ENCODE measurements around the gene RNF39.
"Not testable (repeated sequence)": the region's sequence is repeated elsewhere in the genome, so short reads cannot be mapped to it uniquely, and the experiment has no call there.

The RNF39 gene

GRCh38 chr6:30062471-30063178 is 12.9 kb downstream of the RNF39 start:
- DNase-seq (ENCODE audit: low read depth in 1 of 2, low spot score in 1 of 2) = no peak

GRCh38 chr6:30061858-30062458 is 13.6 kb downstream of the RNF39 start:
- DNase-seq (ENCODE audit: low read depth in 1 of 2, low spot score in 1 of 2) = no peak

DNA sequence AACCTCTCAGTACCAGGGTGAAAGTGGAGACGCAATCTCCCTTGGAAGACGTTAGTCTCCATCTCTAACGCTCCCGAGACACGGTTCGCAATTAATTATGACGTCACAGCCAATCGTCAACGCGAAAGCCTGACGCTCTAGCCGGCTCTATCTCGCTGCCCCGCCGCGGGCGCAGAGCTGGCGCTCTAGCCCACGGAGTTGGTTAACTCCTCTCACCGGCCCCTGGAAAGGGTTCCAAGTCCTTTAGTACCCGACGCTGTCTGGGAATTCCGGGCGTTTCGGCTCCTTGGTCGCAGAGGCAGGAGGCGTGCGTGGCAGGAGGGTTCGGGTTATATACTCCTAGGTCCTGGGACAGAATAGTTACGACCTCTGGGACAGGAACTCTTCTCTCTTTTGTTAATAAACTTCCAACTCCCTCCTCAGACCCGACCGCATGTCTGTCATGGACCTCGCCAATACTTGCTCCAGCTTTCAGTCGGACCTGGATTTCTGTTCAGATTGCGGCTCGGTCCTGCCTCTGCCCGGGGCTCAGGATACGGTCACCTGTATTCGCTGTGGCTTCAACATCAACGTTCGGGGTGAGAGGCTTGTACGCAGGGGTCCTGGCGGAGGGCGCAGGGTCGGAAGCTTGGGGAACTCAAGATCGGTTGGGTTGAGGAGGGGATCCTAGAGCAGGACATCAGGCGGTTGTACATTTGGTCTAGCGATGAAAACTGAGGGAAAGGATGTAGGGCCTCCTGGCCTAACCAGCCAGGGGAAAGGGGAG is 14.3 kb downstream of the RNF39 start, which contains the start of gene POLR1H:
Gene POLR1H, plus strand, starts transcription at position 174 of the 766 bp plus-strand sequence. Its CDS starts 260 bp downstream, at position 434.
- DNase-seq (ENCODE audit: low read depth in 1 of 2, low spot score in 1 of 2) = peak; percentile 64 to 74

GRCh38 chr6:30060606-30061091 is 14.9 kb downstream of the RNF39 start:
- no peak for DNase-seq (ENCODE audit: low read depth in 1 of 2, low spot score in 1 of 2)

- no peak for DNase-seq (ENCODE audit: low read depth in 1 of 2, low spot score in 1 of 2)
These were observed 20.1 kb downstream of the RNF39 start for GRCh38 chr6:30055513-30055912.

GRCh38 chr6:30053682-30054081 is 21.9 kb downstream of the RNF39 start:
- DNase-seq (ENCODE audit: low read depth in 1 of 2, low spot score in 1 of 2) = no peak

DNA sequence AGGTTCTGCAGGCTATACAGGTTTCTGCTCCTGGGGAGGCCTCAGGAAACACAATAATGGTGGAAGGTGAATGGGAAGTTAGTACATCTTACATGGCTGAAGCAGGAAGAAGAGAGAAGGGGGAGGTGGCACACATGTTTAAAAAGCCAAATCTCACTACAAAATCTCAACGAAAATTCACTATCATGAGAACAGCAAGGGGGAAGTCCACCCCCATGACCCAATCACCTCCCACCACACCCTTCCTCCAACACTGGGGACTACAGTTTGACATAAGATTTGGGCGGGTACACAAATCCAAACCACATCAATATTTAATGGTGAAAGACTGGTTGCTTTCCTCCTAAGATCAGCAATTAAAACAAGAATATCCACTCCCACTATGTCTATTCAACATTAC is 28.3 kb downstream of the RNF39 start:
- DNase-seq (ENCODE audit: low read depth in 1 of 2, low spot score in 1 of 2) = no peak

DNA sequence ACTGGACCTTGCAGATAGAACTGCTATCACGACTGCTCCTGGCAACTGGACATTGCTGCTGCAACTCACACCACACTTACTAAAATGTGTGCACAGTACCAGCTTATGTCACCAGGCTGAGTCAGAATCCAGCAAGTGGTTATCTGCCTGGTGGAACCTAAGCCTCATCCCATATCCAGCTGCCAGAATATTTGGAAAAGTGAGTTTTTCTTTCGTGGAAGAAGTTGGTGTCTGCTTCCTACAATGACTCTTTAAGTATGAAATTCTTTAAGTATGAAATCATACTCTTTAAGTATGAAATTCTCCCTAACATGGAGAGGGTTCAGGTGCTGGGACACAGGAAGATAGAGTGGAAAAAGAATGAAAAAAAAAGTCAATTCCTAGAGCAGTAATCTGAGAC is 30.9 kb downstream of the RNF39 start:
- DNase-seq (ENCODE audit: low read depth in 1 of 2, low spot score in 1 of 2) = no peak

GRCh38 chr6:30043744-30044143 is 31.8 kb downstream of the RNF39 start:
- no peak for DNase-seq (ENCODE audit: low read depth in 1 of 2, low spot score in 1 of 2)

DNA sequence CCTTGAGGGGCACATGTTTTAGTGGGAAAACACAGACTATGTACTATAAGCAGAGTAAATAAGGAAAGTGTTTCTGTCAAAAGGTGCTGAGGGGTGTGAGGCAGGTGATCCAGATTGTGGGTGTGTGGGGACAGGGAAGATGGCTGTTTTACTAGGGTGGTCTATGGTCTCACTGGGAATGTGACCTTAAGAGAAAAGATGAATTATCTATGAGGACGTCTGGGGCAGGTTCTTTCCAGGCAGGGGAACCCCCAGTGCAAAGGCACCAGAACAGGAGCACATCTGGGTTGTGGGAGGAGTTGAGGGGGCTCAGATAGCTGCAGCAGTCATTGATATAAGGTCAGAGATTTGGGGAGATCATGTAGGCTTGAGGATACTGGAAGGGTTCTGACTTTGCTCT is 32.7 kb downstream of the RNF39 start:
- no peak for DNase-seq (ENCODE audit: low read depth in 1 of 2, low spot score in 1 of 2)

- no peak for DNase-seq (ENCODE audit: low read depth in 1 of 2, low spot score in 1 of 2)
These were observed 33.1 kb downstream of the RNF39 start for GRCh38 chr6:30042476-30042875.

- DNase-seq (ENCODE audit: low read depth in 1 of 2, low spot score in 1 of 2) = no peak
These were observed 33.7 kb downstream of the RNF39 start for GRCh38 chr6:30041821-30042220.

GRCh38 chr6:30041221-30041620 is 34.3 kb downstream of the RNF39 start:
- DNase-seq (ENCODE audit: low read depth in 1 of 2, low spot score in 1 of 2) = no peak

DNA sequence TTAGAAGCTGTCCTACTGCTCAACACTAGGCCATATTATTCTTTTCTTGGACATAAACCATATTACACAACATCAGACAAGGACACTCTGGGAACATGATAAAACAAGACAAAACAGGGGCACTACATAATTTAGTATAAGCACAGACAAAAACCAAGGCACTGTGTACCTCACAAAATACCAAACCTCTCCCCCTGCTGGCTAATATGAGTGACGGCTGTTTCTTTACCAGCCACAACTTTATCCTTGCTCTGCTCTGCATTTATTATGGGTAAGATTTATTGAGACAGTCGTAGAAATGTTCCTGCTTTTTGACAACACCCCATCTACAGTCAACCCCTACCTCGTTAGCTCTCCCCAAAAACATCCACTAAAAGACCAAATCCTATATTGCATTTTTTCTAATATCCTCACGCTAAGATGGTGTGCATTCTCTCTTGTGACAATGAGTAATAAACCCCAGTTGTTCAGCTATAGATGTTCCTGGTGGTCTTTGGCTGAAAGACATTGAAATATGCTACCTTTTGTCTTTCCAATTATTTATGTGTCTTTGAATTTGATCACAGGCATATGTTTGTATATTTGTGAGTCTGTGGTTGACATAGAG is 38.3 kb downstream of the RNF39 start:
- no peak for DNase-seq (ENCODE audit: low read depth in 1 of 2, low spot score in 1 of 2)

DNA sequence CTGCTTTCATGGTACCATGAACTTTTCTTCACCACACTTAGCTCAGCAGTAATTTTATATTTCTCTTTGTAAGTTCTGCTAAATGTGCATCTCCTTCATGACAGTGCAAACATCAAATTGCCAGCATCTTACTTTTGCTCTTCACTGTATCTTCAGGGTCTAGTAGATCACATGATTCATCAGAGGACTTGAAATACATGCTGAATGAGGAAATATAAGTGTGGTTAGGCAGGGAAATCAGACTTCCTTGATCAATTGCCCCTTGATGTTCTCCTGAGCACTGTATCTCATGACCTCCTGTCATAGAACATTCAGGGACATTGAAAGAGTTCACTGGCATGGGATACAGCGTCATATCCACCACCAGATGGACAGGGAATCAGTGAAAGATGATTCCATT is 39.8 kb downstream of the RNF39 start:
- DNase-seq (ENCODE audit: low read depth in 1 of 2, low spot score in 1 of 2) = no peak

GRCh38 chr6:30033440-30033839 is 42.1 kb downstream of the RNF39 start:
- DNase-seq (ENCODE audit: low read depth in 1 of 2, low spot score in 1 of 2) = not testable (repeated sequence)

DNA sequence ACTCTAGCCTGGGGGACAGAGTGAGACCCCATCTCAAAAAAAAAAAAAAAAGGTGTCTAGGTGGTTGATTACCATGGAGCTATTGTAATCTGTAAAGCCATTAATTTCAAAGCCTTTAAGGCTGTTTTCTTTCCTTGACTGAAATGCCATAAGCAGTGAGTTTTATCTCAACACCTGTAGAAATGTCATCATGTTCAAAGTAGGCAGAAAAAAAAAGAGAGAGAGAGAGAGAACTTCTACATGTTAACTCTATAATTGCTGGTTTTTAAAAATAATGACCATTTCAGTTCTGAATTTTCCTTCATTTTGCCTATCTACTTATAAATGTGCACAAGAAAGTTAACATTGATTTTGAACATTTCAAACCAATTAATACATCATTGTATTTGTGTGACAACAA is 44.2 kb downstream of the RNF39 start:
- DNase-seq (ENCODE audit: low read depth in 1 of 2, low spot score in 1 of 2) = no peak

GRCh38 chr6:30029588-30029987 is 46.0 kb downstream of the RNF39 start:
- no peak for DNase-seq (ENCODE audit: low read depth in 1 of 2, low spot score in 1 of 2)

DNA sequence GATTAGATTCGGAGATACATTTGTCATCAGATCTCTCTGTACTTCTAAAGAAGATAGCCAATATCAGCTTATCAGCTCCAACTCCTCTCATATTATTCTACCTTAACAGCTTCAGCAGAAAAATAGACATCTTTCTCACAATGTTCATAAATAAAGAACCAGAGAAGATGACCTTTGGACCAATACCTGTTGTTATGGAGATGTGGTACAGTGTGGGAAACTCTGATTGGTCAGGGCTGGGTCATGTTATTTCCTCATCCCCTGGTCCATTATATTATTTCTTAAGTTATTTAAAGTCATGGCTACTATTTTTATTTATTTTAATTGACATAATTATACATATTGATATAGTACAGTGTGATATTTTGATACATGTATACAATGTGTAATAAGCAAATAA is 50.4 kb downstream of the RNF39 start:
- no peak for DNase-seq (ENCODE audit: low read depth in 1 of 2, low spot score in 1 of 2)

- DNase-seq (ENCODE audit: low read depth in 1 of 2, low spot score in 1 of 2) = not testable (repeated sequence)
These were observed 52.9 kb downstream of the RNF39 start for GRCh38 chr6:30022712-30023111.

- DNase-seq (ENCODE audit: low read depth in 1 of 2, low spot score in 1 of 2) = no peak
These were observed 53.4 kb downstream of the RNF39 start for GRCh38 chr6:30022189-30022588.

DNA sequence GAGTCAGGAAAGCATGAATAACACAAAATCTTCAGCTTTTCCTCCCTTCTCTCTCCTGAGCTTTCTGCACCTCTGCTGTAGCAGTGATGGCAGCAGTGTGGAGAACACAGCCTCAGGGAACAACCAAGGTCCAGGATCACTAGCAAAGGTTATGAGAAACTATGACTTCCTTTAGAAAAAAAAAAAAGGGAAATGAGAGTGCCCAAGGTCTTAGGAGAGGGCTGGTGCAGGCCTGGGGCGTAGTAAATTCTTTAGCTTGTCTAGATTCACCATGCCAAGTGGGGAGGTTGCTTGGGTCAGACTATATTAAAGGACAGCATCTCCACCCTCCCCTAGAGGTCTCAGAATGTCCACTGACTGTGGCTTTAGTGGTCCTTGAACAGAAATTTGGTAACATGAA is 54.9 kb downstream of the RNF39 start:
- no peak for DNase-seq (ENCODE audit: low read depth in 1 of 2, low spot score in 1 of 2)

Data from activated T-helper 1 cell treated with anti-CD3 and anti-CD28 coated beads, Interleukin-2, amount 50 U/mL, for 16 hours (primary cell).